HL-60/S4 treated with phorbol 12-myristate 13-acetate at 8.2 ng/mL for 4 days and 3 days (cell line): Measurements from ENCODE around the gene FBXO8.
"Not testable (repeated sequence)": the region's sequence is repeated elsewhere in the genome, so short reads cannot be mapped to it uniquely, and the experiment has no call there.

Source experiments
- in situ Hi-C: fragments of 300-500 bp; cut with MboI; formaldehyde crosslinking; loops from 2 replicates; pipeline ENCODE4 v1.15.0; 2022; ENCODE audit warnings: low sequenced_read_pairs

The FBXO8 gene

GRCh38 chr4:174283507-174284471 lies at the start of gene FBXO8, which contains the start of gene CEP44:
FBXO8 (minus strand) TSS chr4:174283667; CDS start chr4:174263092, 20,575 bp downstream.
CEP44 (plus strand) TSS chr4:174283911; CDS start chr4:174299122, 15,211 bp downstream.
- in situ Hi-C loops = no loop called here

- in situ Hi-C loops = no loop called here
These were observed 49.5 kb upstream of the FBXO8 start for GRCh38 chr4:174332741-174333493.

GRCh38 chr4:174324725-174325124 lies 41.3 kb upstream of the FBXO8 start:
- in situ Hi-C loops = no loop called here

GRCh38 chr4:174324236-174324635 lies 40.8 kb upstream of the FBXO8 start:
- in situ Hi-C loops = no loop called here

GRCh38 chr4:174320494-174321199 lies 37.2 kb upstream of the FBXO8 start:
- in situ Hi-C loops = no loop called here

- in situ Hi-C loops = no loop called here
These were observed 35.6 kb upstream of the FBXO8 start for GRCh38 chr4:174318829-174319764.

- in situ Hi-C loops = no loop called here
These were observed 34.1 kb upstream of the FBXO8 start for GRCh38 chr4:174317531-174317930.

- in situ Hi-C loops = no loop called here
These were observed 33.5 kb upstream of the FBXO8 start for GRCh38 chr4:174316954-174317353.

GRCh38 chr4:174316546-174316945 lies 33.1 kb upstream of the FBXO8 start:
- in situ Hi-C loops = no loop called here

- in situ Hi-C loops = no loop called here
These were observed 31.3 kb upstream of the FBXO8 start for GRCh38 chr4:174314770-174315169.

- in situ Hi-C loops = no loop called here
These were observed 30.8 kb upstream of the FBXO8 start for GRCh38 chr4:174314274-174314673.

- in situ Hi-C loops = no loop called here
These were observed 29.5 kb upstream of the FBXO8 start for GRCh38 chr4:174312993-174313392.

- in situ Hi-C loops = no loop called here
These were observed 24.2 kb upstream of the FBXO8 start for GRCh38 chr4:174307694-174308093.

GRCh38 chr4:174305961-174306360 lies 22.5 kb upstream of the FBXO8 start:
- in situ Hi-C loops = no loop called here

GRCh38 chr4:174304664-174305063 lies 21.2 kb upstream of the FBXO8 start:
- in situ Hi-C loops = no loop called here

GRCh38 chr4:174303687-174304086 lies 20.2 kb upstream of the FBXO8 start:
- in situ Hi-C loops = no loop called here

- in situ Hi-C loops = not testable (repeated sequence)
These were observed 11.7 kb upstream of the FBXO8 start for GRCh38 chr4:174295142-174295541.

GRCh38 chr4:174294641-174295040 lies 11.2 kb upstream of the FBXO8 start:
- in situ Hi-C loops = not testable (repeated sequence)

GRCh38 chr4:174292473-174292872 lies 9.0 kb upstream of the FBXO8 start:
- in situ Hi-C loops = no loop called here

- in situ Hi-C loops = no loop called here
These were observed 3.4 kb upstream of the FBXO8 start for GRCh38 chr4:174286870-174287269.
